HepG2 (cell line): ENCODE measurements around the gene ACBD6. TPM values are rescaled to one million over a fixed set of nuclear protein-coding genes. Genes with fewer than 3 reads are reported as not detected.

Experiments used
- ATAC-seq: fragments of 200-7000 bp; cut with Tn5 transposase; 3 replicates; pipeline ENCODE4 v1.9.1; 2020; ENCODE audit warnings: mild to moderate bottlenecking, moderate library complexity
- BruUV-seq: library from RNA; stranded (reverse); fragments of 400-500 nt; replicated peaks from 2 replicates; lab custom pipeline; 2021; lab: Mats Ljungman, UMichigan
- CTCF ChIA-PET: fragments of 300-600 bp; formaldehyde crosslinking; extraction: SDS; loops from one replicate; lab custom pipeline; 2021; ENCODE audit warnings: low total read pairs, inconsistent platforms, low intra/inter-chr PET ratio; lab: Yijun Ruan, JAX
- POLR2A ChIA-PET: fragments of 350-600 bp; sonication (Branson Sonifier 250); formaldehyde crosslinking; loops from one replicate; lab custom pipeline; 2020; ENCODE audit warnings: antibody characterized with exemption, inconsistent platforms; lab: Yijun Ruan, JAX
- DNase-seq: peaks from one replicate; pipeline ENCODE4 v3.0.0-alpha.2; 2015; ENCODE audit warnings: low spot score
- FAIRE-seq: peaks from 3 replicates; lab custom pipeline; 2011; peaks lifted over from hg19 to GRCh38; lab: Jason Lieb, UNC
- H2AFZ ChIP-seq: one replicate; pipeline ENCODE4 v1.6.1; 2011; ENCODE audit warnings: low read length, inconsistent platforms
- H3K27ac ChIP-seq: fragments of 300-600 bp; 3 replicates; pipeline ENCODE4 v1.8.0; 2011; ENCODE audit warnings: mixed run types, mild to moderate bottlenecking, mixed read lengths, low read length, inconsistent platforms; ENCODE audit not compliant: insufficient read depth; ENCODE audit errors: extremely low read length
- H3K27me3 ChIP-seq, 2 experiments: fragments of 200-600 bp in 1 of 2; 2 replicates in 1 of 2; 3 replicates in 1 of 2; pipeline versions ENCODE4 v1.6.0 to v1.8.0; 2011; ENCODE audit warnings: low read length in 2 of 2, mild to moderate bottlenecking in 2 of 2, moderate library complexity in 2 of 2, inconsistent platforms in 1 of 2; ENCODE audit not compliant: insufficient read depth in 2 of 2, control insufficient read depth in 1 of 2
- H3K36me3 ChIP-seq, 2 experiments: fragments of 200-600 bp in 1 of 2; replicated peaks in 1 of 2; 2 replicates in 1 of 2; 3 replicates in 1 of 2; pipeline versions ENCODE4 v1.5.1 to v1.8.0; 2011; ENCODE audit warnings: low read length in 2 of 2, inconsistent platforms in 1 of 2; ENCODE audit not compliant: insufficient read depth in 2 of 2, control insufficient read depth in 1 of 2
- H3K4me1 ChIP-seq: 2 replicates; pipeline ENCODE4 v1.5.1; 2012; ENCODE audit warnings: low read length, inconsistent platforms; ENCODE audit not compliant: insufficient read depth
- H3K4me2 ChIP-seq: 2 replicates; pipeline ENCODE4 v1.6.0; 2011; ENCODE audit warnings: low read depth, low read length, inconsistent platforms
- H3K4me3 ChIP-seq, 3 experiments: fragments of 200-600 bp in 1 of 3; sonication (generic), shearing (Covaris generic) in 1 of 3; replicated peaks in 1 of 3; 2 replicates each; pipeline ENCODE4 v1.5.1; 2011 to 2016; ENCODE audit warnings: low read length in 3 of 3, inconsistent platforms in 2 of 3, low read depth in 2 of 3, mild to moderate bottlenecking in 2 of 3, control low read depth in 1 of 3, mixed read lengths in 1 of 3; ENCODE audit not compliant: insufficient read depth in 1 of 3
- H3K79me2 ChIP-seq: one replicate; pipeline ENCODE4 v1.6.1; 2011; ENCODE audit warnings: low read length, inconsistent platforms; ENCODE audit not compliant: insufficient read depth
- H3K9ac ChIP-seq: 2 replicates; pipeline ENCODE4 v1.6.0; 2011; ENCODE audit warnings: mild to moderate bottlenecking, low read depth, low read length, inconsistent platforms; ENCODE audit not compliant: insufficient read depth
- H3K9me3 ChIP-seq: 2 replicates; pipeline ENCODE4 v1.5.1; 2012; ENCODE audit warnings: mild to moderate bottlenecking, low read length
- H4K20me1 ChIP-seq: 2 replicates; pipeline ENCODE4 v1.6.0; 2011; ENCODE audit warnings: inconsistent platforms, mild to moderate bottlenecking, low read length, moderate library complexity; ENCODE audit not compliant: insufficient read depth
- EZH2 ChIP-seq: conservative IDR thresholded peaks from 2 replicates; pipeline ENCODE4 v1.6.1; 2012; ENCODE audit warnings: mild to moderate bottlenecking, low read depth, low read length, moderate library complexity
- FOXJ3 ChIP-seq: sonication (generic); formaldehyde crosslinking; IDR thresholded peaks from 2 replicates; pipeline ENCODE4 v1.4.0; 2020; ENCODE audit warnings: missing genetic modification reagents, mild to moderate bottlenecking, borderline replicate concordance
- HNF4A ChIP-seq: sonication (generic); formaldehyde crosslinking; IDR thresholded peaks from 2 replicates; pipeline ENCODE4 v1.4.0; 2020; ENCODE audit warnings: missing genetic modification reagents
- MXD3 ChIP-seq: IDR thresholded peaks from 2 replicates; pipeline ENCODE4 v1.6.1; 2016; ENCODE audit warnings: mild to moderate bottlenecking, missing biosample characterization, missing genetic modification reagents
- NR2C2 ChIP-seq: sonication (generic); formaldehyde crosslinking; IDR thresholded peaks from 2 replicates; pipeline ENCODE4 v1.4.0; 2020; ENCODE audit warnings: missing genetic modification reagents, mild to moderate bottlenecking, moderate library complexity, borderline replicate concordance
- PLSCR1 ChIP-seq: sonication (generic); formaldehyde crosslinking; IDR thresholded peaks from 2 replicates; pipeline ENCODE4 v1.5.0; 2020; ENCODE audit warnings: missing genetic modification reagents, mild to moderate bottlenecking, borderline replicate concordance
- ZBTB38 ChIP-seq: sonication (generic); formaldehyde crosslinking; IDR thresholded peaks from 2 replicates; pipeline ENCODE4 v1.5.1; 2020; ENCODE audit warnings: mild to moderate bottlenecking, missing genetic modification reagents
- ZBTB42 ChIP-seq: sonication (generic); formaldehyde crosslinking; IDR thresholded peaks from 2 replicates; pipeline ENCODE4 v1.5.0; 2020; ENCODE audit warnings: mild to moderate bottlenecking, missing genetic modification reagents
- ZNF10 ChIP-seq: sonication (generic); formaldehyde crosslinking; IDR thresholded peaks from 2 replicates; pipeline ENCODE4 v1.4.0; 2020; ENCODE audit warnings: mild to moderate bottlenecking, low read depth, missing genetic modification reagents, borderline replicate concordance
- ZNF275 ChIP-seq: sonication (generic); formaldehyde crosslinking; IDR thresholded peaks from 2 replicates; pipeline ENCODE4 v1.8.0; 2022; ENCODE audit warnings: missing genetic modification reagents, mild to moderate bottlenecking, inconsistent platforms, borderline replicate concordance
- ZNF337 ChIP-seq: sonication (generic); formaldehyde crosslinking; IDR thresholded peaks from 2 replicates; pipeline ENCODE4 v1.5.1; 2020; ENCODE audit warnings: missing genetic modification reagents, low read depth, mild to moderate bottlenecking, borderline replicate concordance
- ZNF430 ChIP-seq: sonication (generic); formaldehyde crosslinking; IDR thresholded peaks from 2 replicates; pipeline ENCODE4 v1.9.0; 2021; ENCODE audit warnings: mild to moderate bottlenecking, missing genetic modification reagents
- ZNF639 ChIP-seq: conservative IDR thresholded peaks from 2 replicates; pipeline ENCODE4 v1.6.1; 2018; ENCODE audit warnings: missing genetic modification reagents
- ZNF775 ChIP-seq: sonication (generic); formaldehyde crosslinking; IDR thresholded peaks from 2 replicates; pipeline ENCODE4 v1.4.0; 2020; ENCODE audit warnings: missing genetic modification reagents, mild to moderate bottlenecking, moderate library complexity, borderline replicate concordance
- ZNF776 ChIP-seq: sonication (generic); formaldehyde crosslinking; IDR thresholded peaks from 2 replicates; pipeline ENCODE4 v1.4.0; 2020; ENCODE audit warnings: mild to moderate bottlenecking, missing genetic modification reagents
- WGBS: methylation state at CpG from one replicate; pipeline ENCODE4 v1.1.6; 2017; ENCODE audit warnings: low lambda C conversion rate; 5-methylcytosine and 5-hydroxymethylcytosine counted together
- in situ Hi-C: cut with HindIII; loops from 2 replicates; pipeline ENCODE4 v1.10.0; 2017; ENCODE audit warnings: low pct_unique_long_range_greater_than_20kb; ENCODE audit not compliant: extremely low pct_ligation_motif_present
- intact Hi-C: fragments of 100-400 bp; cut with micrococcal nuclease; formaldehyde crosslinking; loops from one replicate; pipeline ENCODE4 v1.10.0; 2022; ENCODE audit not compliant: unreplicated experiment
- polyA plus RNA-seq, 8 experiments: library from polyadenylated mRNA; depleted of rRNA in 3 of 8; stranded (reverse) in 7 of 8; unstranded in 1 of 8; fragments of >200 nt; fragmentation: Illumina TruSeq in 4 of 8; extraction: Trizol in 4 of 8; gene quantifications; 2 replicates each; pipeline versions ENCODE4 v1.2.1 to v1.2.3, GENCODE V29; 2011 to 2016; ENCODE audit warnings: low read depth in 4 of 8, missing spikeins in 1 of 8, mixed read lengths in 1 of 8; ENCODE audit not compliant: insufficient read depth in 1 of 8
- total RNA-seq, 5 experiments: library from RNA; depleted of rRNA; stranded (reverse); fragments of >200 nt; fragmentation: Illumina TruSeq; extraction: Trizol; gene quantifications; 2 replicates each; pipeline ENCODE4 v1.2.3, GENCODE V29; 2016; ENCODE audit warnings: low read depth in 1 of 5

Gene ACBD6
- total and polyA plus RNA-seq, 2 of the 13 experiments (the other 11 are each of a cell fraction or from before 2014, with no cell fraction given) = 33.5 to 47.2 TPM

- FAIRE-seq (no peak), DNase-seq (no peak), ATAC-seq (no peak)
- Histone ChIP-seq H3K9me3 (no peaks in the 10 kb centered on the region), H3K36me3 (peaks cover 1 to 16% of the 10 kb centered on the region in 2 experiments; a peak in 4 of 5 replicates), H4K20me1 (no peaks in the 10 kb centered on the region; the same call in 1 of the 2 replicates), H3K4me3 (no peak overlapping the region), H3K9ac (no peak overlapping the region), H3K4me1 (no peaks in the 10 kb centered on the region), H2AFZ (no peak overlapping the region), H3K79me2 (no peaks in the 10 kb centered on the region), H3K27ac (no peak overlapping the region), H3K4me2 (no peak overlapping the region), H3K27me3 (no peaks in the 10 kb centered on the region)
- intact Hi-C loops (no loop called here), in situ Hi-C loops (no loop called here)
- 84% methylated on average over 2 of the region's 2 CpGs for WGBS
- ChIA-PET POLR2A (no interaction called here), CTCF (no interaction called here)
- no peak for TF ChIP-seq ZNF639 (CRISPR knock-in tag)
- TF ChIP-seq ZNF430 (CRISPR knock-in tag) = no peak
- no peak for TF ChIP-seq ZNF337 (CRISPR knock-in tag)
- BruUV-seq = no TSS peak
These were observed 95.3 kb downstream of the ACBD6 start for GRCh38 chr1:180407051-180407450.

- 87% methylated on average over 6 of the region's 6 CpGs for WGBS
- ChIA-PET POLR2A (no interaction called here), CTCF (no interaction called here)
- no peak overlapping the region for H3K27ac ChIP-seq
- H2AFZ ChIP-seq = no peak overlapping the region
- no peaks in the 10 kb centered on the region for H3K27me3 ChIP-seq
- no peaks in the 10 kb centered on the region; the same call in 1 of the 2 replicates for H4K20me1 ChIP-seq
- H3K4me1 ChIP-seq = no peaks in the 10 kb centered on the region
- H3K36me3 ChIP-seq = peaks cover 0 to 11% of the 10 kb centered on the region in 2 experiments; a peak in 3 of 5 replicates
- H3K79me2 ChIP-seq = no peaks in the 10 kb centered on the region
- DNase-seq (no peak), FAIRE-seq (no peak), ATAC-seq (no peak)
- no TSS peak for BruUV-seq
- H3K4me3 ChIP-seq = no peak overlapping the region
- no peak overlapping the region for H3K9ac ChIP-seq
- H3K4me2 ChIP-seq = no peak overlapping the region
- intact Hi-C loops (no loop called here), in situ Hi-C loops (no loop called here)
- no peaks in the 10 kb centered on the region for H3K9me3 ChIP-seq
- TF ChIP-seq PLSCR1 (CRISPR knock-in tag) = no peak
- no peak for TF ChIP-seq ZBTB42 (CRISPR knock-in tag)
- TF ChIP-seq ZNF10 (CRISPR knock-in tag) = no peak
- no peak for TF ChIP-seq ZNF275
- no peak for TF ChIP-seq FOXJ3 (CRISPR knock-in tag)
- no peak for TF ChIP-seq ZNF776 (CRISPR knock-in tag)
- no peak for TF ChIP-seq EZH2
- no peak for TF ChIP-seq HNF4A (CRISPR knock-in tag)
- TF ChIP-seq MXD3 (CRISPR knock-in tag) = no peak
- no peak for TF ChIP-seq ZNF775
- no peak for TF ChIP-seq ZBTB38 (CRISPR knock-in tag)
- no peak for TF ChIP-seq NR2C2 (CRISPR knock-in tag)
These were observed 99.8 kb downstream of the ACBD6 start for GRCh38 chr1:180402551-180402950.
